Measurements from ENCODE around the gene COX4I1.

The COX4I1 gene

DNA sequence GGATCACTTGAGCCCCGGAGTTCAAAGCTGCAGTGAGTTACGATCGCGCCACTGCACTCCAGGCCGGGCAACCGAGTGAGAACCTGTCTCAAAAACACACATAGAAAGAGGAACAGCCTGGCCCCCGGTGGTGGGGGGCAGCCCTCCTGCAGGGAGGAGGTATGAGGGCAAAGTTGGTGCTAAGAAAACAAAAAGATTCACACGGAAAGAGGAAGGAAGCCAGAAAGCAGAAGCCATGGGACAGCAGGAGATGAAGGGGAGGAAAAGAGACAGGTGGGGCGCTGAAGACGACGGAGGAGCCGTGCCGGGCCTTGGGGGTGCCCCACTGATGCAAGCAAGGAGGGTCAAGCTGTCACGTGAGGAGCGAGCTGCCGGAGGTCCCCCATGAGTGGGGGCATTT is 40.4 kb upstream of the COX4I1 start:
- CTCF ChIA-PET, result no interaction called here
- DNase-seq (ENCODE audit: extremely low spot score), result no peak
- POLR2A ChIA-PET, result no interaction called here
- no peak for TF ChIP-seq SP1 (IDR thresholded peaks at IDR 0.05)
- TF ChIP-seq ARNT (IDR thresholded peaks at IDR 0.05), result no peak
- TF ChIP-seq BHLHE40 (IDR thresholded peaks at IDR 0.05; ENCODE audit: borderline replicate concordance), result no peak
- TF ChIP-seq ZNF384 (IDR thresholded peaks at IDR 0.05), result no peak
- no peak for TF ChIP-seq CTBP1 (IDR thresholded peaks at IDR 0.05; ENCODE audit: borderline replicate concordance)
- no peak for TF ChIP-seq ELF4 (IDR thresholded peaks at IDR 0.05)
- TF ChIP-seq L3MBTL2 (conservative IDR thresholded peaks at IDR 0.05), result no peak

DNA sequence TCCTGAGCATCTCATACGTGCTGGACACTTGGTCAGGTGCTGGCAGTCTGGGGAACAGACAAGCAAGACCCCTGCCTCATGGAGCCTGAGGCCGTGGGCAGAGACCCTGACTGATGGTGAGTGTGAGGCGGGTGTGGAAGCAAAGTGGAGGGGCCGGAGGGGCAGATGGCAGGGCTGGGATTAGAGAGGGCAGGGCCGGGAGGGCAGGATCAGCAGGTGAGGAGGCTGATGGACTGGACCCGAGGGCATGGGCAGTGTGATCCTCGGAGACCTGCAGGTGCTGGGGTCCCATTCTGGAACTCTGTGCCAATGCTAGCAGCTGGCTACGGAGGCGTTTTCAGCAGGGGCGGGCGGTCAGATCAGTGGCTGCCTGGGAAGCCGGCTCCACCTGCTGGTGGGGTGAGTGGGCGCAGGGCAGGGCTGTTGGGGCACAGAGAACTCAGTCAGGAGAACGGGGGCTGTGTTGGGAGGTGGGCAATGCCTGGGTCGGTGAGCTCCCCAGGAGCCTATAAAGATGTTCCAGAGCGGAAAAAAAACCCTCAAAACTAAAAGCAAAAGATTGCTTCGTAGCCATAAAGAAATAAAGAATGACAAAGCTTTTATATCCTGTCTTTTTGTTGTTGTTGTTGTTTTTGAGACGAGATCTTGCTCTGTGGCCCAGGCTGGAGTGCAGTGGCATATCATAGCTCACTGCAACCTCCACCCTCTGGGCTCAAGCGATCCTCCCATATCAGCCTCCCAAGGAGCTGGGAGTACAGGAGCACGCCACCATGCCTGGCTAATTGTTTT is 39.7 kb upstream of the COX4I1 start:
- DNase-seq (ENCODE audit: extremely low spot score), result peak; percentile 55
- ChIA-PET CTCF (no interaction called here), POLR2A (no interaction called here)
- TF ChIP-seq BHLHE40 (IDR thresholded peaks at IDR 0.05; ENCODE audit: borderline replicate concordance) (no peak), L3MBTL2 (conservative IDR thresholded peaks at IDR 0.05) (no peak), CTBP1 (IDR thresholded peaks at IDR 0.05; ENCODE audit: borderline replicate concordance) (no peak), TARDBP (IDR thresholded peaks at IDR 0.05) (no peak), NFRKB (IDR thresholded peaks at IDR 0.05) (no peak), ARNT (IDR thresholded peaks at IDR 0.05) (no peak), FOXA1 (IDR thresholded peaks at IDR 0.05) (no peak), SP1 (IDR thresholded peaks at IDR 0.05) (no peak), LEF1 (IDR thresholded peaks at IDR 0.05; ENCODE audit: borderline replicate concordance) (no peak), HDGF (IDR thresholded peaks at IDR 0.05; ENCODE audit: borderline replicate concordance) (no peak), ELF4 (IDR thresholded peaks at IDR 0.05) (no peak), SUZ12 (IDR thresholded peaks at IDR 0.05) (no peak), PKNOX1 (IDR thresholded peaks at IDR 0.05) (no peak), FOXK2 (IDR thresholded peaks at IDR 0.05) (no peak), ZNF384 (IDR thresholded peaks at IDR 0.05) (no peak), FOXM1 (IDR thresholded peaks at IDR 0.05; ENCODE audit: borderline replicate concordance) (no peak)

DNA sequence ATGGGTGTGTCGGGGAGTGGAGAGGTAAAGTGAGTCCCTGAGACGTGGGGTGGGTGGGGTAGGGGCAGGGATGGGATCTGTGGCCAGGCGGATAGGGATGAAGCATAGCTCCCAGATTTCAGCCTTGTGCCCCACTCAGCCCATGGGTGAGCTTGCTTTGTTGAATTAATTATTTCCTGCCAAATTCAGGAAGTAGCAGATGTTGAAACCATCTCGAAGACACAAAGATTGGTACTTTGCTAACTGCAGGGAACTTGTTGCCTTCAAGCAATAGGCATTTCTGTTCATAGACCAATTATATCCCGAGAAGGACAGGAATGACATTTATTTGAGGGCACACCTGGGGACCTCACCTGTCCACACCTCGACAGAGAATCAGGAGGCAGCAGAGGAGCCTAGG is 37.6 kb upstream of the COX4I1 start:
- ChIA-PET POLR2A (no interaction called here), CTCF (interaction anchor here (1.2 kb wide), 2 partner anchors 9 to 444 kb away, joined by 3 to 4 read pairs; no protein-coding TSS in a partner anchor)
- DNase-seq (ENCODE audit: extremely low spot score), result no peak
- no peak for TF ChIP-seq FOXK2 (IDR thresholded peaks at IDR 0.05)

- no peak for TF ChIP-seq LEF1 (IDR thresholded peaks at IDR 0.05; ENCODE audit: borderline replicate concordance)
- no peak for TF ChIP-seq FOXK2 (IDR thresholded peaks at IDR 0.05)
- no peak for TF ChIP-seq HDGF (IDR thresholded peaks at IDR 0.05; ENCODE audit: borderline replicate concordance)
- no peak for TF ChIP-seq ARNT (IDR thresholded peaks at IDR 0.05)
- TF ChIP-seq SP1 (IDR thresholded peaks at IDR 0.05), result no peak
- TF ChIP-seq BHLHE40 (IDR thresholded peaks at IDR 0.05; ENCODE audit: borderline replicate concordance), result no peak
- no peak for TF ChIP-seq SUZ12 (IDR thresholded peaks at IDR 0.05)
- TF ChIP-seq ZNF384 (IDR thresholded peaks at IDR 0.05), result no peak
- TF ChIP-seq FOXA1 (IDR thresholded peaks at IDR 0.05), result no peak
- no peak for TF ChIP-seq CTBP1 (IDR thresholded peaks at IDR 0.05; ENCODE audit: borderline replicate concordance)
- no peak for TF ChIP-seq NFRKB (IDR thresholded peaks at IDR 0.05)
- TF ChIP-seq PKNOX1 (IDR thresholded peaks at IDR 0.05), result no peak
- no peak for TF ChIP-seq ELF4 (IDR thresholded peaks at IDR 0.05)
- TF ChIP-seq FOXM1 (IDR thresholded peaks at IDR 0.05; ENCODE audit: borderline replicate concordance), result no peak
- TF ChIP-seq TARDBP (IDR thresholded peaks at IDR 0.05), result no peak
- TF ChIP-seq L3MBTL2 (conservative IDR thresholded peaks at IDR 0.05), result no peak
- POLR2A ChIA-PET, result no interaction called here
- DNase-seq (ENCODE audit: extremely low spot score), result no peak
- CTCF ChIA-PET, result no interaction called here
These were observed 36.5 kb upstream of the COX4I1 start for GRCh38 chr16:85762970-85763369.

DNA sequence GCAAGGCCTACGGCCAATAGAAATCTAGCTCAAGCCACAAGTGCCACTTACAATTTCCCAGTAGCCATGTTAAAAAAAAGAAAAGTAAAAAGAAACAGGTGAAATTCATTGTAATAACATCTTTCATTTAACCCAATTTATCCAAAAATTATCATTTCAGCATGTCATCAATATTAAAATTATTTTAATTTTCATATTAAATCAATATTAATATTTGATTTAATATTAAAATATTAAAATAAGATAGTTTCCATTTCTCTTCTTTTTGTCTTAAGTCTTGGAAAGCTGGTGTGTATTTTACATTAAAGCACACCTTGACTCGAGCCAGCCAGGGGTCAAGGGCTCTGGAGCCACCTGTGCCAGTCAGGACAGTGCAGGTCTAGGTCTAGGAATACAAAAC is 35.9 kb upstream of the COX4I1 start:
- ChIA-PET POLR2A (no interaction called here), CTCF (no interaction called here)
- no peak for DNase-seq (ENCODE audit: extremely low spot score)
- TF ChIP-seq CTBP1 (IDR thresholded peaks at IDR 0.05; ENCODE audit: borderline replicate concordance) (no peak), NFRKB (IDR thresholded peaks at IDR 0.05) (no peak), BHLHE40 (IDR thresholded peaks at IDR 0.05; ENCODE audit: borderline replicate concordance) (no peak), ARNT (IDR thresholded peaks at IDR 0.05) (no peak), FOXK2 (IDR thresholded peaks at IDR 0.05) (no peak), HDGF (IDR thresholded peaks at IDR 0.05; ENCODE audit: borderline replicate concordance) (no peak), TARDBP (IDR thresholded peaks at IDR 0.05) (no peak), ZNF384 (IDR thresholded peaks at IDR 0.05) (no peak), PKNOX1 (IDR thresholded peaks at IDR 0.05) (no peak), ELF4 (IDR thresholded peaks at IDR 0.05) (no peak), LEF1 (IDR thresholded peaks at IDR 0.05; ENCODE audit: borderline replicate concordance) (no peak), SP1 (IDR thresholded peaks at IDR 0.05) (no peak), FOXM1 (IDR thresholded peaks at IDR 0.05; ENCODE audit: borderline replicate concordance) (no peak), L3MBTL2 (conservative IDR thresholded peaks at IDR 0.05) (no peak), SUZ12 (IDR thresholded peaks at IDR 0.05) (no peak), FOXA1 (IDR thresholded peaks at IDR 0.05) (no peak)

DNA sequence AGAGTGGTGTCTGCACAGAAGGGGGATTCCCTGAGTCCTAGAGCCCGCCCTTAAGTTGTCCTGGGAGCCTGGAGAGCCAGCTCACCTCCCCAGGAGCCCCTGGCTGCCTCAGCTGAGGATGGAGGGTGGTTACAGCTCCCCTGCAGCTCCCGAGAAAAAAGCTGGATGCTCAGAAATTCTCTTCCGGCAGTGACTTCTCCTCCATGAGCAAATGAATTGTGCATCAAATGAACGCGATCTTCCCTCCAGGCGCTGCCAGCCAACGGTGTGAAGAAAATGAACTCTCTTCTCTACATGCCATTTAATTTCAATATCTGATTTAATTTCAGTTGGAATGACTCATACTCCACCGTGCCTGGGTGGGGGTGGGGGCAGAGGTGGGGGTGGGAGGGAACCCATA is 34.3 kb upstream of the COX4I1 start:
- ChIA-PET CTCF (no interaction called here), POLR2A (no interaction called here)
- TF ChIP-seq FOXK2 (IDR thresholded peaks at IDR 0.05) (no peak), ARNT (IDR thresholded peaks at IDR 0.05) (no peak), TARDBP (IDR thresholded peaks at IDR 0.05) (no peak), LEF1 (IDR thresholded peaks at IDR 0.05; ENCODE audit: borderline replicate concordance) (no peak), CTBP1 (IDR thresholded peaks at IDR 0.05; ENCODE audit: borderline replicate concordance) (no peak), SUZ12 (IDR thresholded peaks at IDR 0.05) (no peak), ELF4 (IDR thresholded peaks at IDR 0.05) (no peak), HDGF (IDR thresholded peaks at IDR 0.05; ENCODE audit: borderline replicate concordance) (no peak), BHLHE40 (IDR thresholded peaks at IDR 0.05; ENCODE audit: borderline replicate concordance) (no peak)
- DNase-seq (ENCODE audit: extremely low spot score), result no peak

Measured in HEK293T (cell line).